GM19468 (cell line): Measurements from ENCODE around the gene AUTS2.

Source experiments
- ATAC-seq: cut with Tn5 transposase; IDR thresholded peaks from one replicate; pipeline ENCODE4 v1.9.1; 2021; ENCODE audit warnings: mild to moderate bottlenecking, moderate library complexity, moderate number of reproducible peaks; ENCODE audit not compliant: unreplicated experiment; ENCODE audit errors: extremely low read depth

AUTS2 gene

DNA sequence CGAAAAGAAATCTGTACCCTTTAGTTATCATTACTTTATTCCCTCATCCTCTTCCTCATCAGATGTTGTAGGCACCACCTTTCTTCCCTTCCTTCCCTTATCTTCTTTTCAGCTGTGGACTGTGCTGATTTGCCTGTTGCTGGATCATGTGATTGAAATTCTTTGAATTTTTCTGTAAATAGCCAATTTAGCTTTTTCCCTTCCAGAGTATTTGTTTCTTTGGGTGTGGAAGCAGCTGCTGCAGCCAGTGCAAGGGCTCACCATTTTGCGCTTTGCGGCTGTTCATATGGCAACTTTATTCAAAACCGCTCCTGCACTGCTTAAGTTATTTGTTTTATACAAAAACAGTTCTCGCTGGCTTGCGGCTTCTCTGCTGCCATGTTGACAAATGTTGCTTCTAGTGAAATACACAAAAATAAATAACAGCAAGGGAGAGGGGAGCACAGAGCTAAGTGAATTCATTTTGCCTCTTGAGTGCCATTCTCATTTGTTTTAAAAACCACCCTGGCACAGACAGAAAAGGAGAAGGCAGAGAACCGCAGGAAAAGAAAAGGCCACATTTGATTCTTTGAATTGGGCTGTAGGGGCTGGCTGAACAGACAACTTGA is 151.2 kb downstream of the AUTS2 start:
- no peak for ATAC-seq

GRCh38 chr7:69749994-69750393 is 151.7 kb downstream of the AUTS2 start:
- ATAC-seq: no peak

GRCh38 chr7:69751026-69751425 is 152.8 kb downstream of the AUTS2 start:
- ATAC-seq: no peak

- ATAC-seq: no peak
These were observed 155.7 kb downstream of the AUTS2 start for GRCh38 chr7:69753981-69754380.

DNA sequence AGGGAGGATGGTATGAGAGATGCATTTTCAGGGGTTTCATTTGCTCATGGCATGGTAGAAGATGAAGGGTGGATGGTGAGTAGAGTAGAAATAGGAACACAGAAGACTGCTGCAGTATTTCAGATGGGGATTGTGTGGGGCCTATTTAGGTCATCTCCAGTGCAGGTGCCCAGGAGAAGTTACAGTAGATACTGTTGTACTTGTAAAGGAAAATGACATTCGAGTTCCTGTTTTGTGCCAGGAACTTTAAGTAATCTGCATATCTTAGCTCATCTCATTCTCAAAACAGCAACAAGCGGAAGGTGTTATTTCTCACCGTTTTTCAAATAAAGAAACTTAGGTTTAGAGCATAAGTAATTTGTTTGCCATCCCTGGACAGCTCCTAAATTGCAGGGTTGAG is 156.2 kb downstream of the AUTS2 start:
- no peak for ATAC-seq

DNA sequence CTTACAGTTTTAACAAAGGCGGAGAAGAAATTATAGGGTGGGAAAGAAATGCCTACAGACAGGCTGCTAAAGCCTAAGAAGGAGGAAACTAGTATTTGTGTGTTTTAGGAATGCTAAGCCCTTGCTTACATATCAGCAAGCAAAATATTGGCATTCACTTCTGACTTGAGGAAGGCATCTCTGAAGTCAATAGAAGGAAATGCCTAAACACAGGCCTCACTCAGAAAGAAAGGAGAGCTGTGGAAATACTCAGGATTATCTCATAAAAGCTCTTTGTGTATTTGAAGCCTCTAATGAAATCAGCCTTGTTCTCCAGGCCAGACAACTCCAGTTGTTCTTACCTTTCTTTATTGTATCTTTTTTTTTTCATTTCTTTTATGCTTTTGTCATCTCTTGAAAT is 158.0 kb downstream of the AUTS2 start:
- no peak for ATAC-seq

GRCh38 chr7:69757528-69757927 is 159.3 kb downstream of the AUTS2 start:
- no peak for ATAC-seq

- ATAC-seq: no peak
These were observed 159.7 kb downstream of the AUTS2 start for GRCh38 chr7:69757981-69758430.

DNA sequence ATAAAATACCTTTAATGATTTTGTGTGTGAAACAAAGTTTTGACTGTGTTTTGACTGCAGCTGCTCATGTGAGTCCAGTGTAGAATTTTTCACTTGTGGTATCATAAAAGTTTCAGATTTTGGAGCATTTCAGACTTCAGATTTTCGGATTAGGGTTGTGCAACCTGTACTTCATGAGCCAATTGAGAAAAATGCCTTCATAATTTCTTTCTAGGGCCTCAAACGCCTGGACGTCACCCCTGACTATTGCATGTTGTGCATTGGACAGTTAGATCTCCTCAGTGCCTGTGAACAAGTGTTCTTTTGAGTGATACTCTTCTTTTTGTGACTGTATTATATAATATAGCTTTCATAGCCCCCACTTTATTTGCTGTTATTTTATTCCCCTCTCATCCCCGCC is 161.1 kb downstream of the AUTS2 start:
- ATAC-seq: no peak

- no peak for ATAC-seq
These were observed 163.1 kb downstream of the AUTS2 start for GRCh38 chr7:69761290-69761922.

DNA sequence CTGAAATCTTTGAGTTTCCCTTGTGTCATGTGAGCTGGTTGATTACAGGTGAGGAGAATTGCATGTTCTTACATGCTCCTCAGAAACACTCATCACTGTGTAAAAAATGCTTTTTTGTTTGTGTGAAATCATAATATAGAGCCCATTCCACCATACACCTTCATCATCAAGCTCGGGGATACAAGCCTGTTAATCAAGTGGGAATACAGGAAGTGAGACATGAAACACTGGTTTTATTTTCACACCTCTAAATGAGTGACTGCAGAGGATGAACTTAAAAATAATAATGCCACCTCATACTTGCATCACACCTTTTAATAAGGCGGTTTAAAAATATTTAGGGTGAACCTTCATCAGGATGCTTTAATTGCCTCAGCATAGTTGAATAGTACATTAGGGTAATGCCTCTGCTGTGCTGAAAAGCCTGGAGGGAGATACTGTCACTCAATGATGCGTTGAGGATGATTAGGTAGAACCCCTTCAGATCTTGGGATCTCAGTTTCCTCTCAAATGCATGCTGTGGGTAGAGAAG is 164.6 kb downstream of the AUTS2 start:
- no peak for ATAC-seq

- ATAC-seq: no peak
These were observed 165.2 kb downstream of the AUTS2 start for GRCh38 chr7:69763513-69763912.

DNA sequence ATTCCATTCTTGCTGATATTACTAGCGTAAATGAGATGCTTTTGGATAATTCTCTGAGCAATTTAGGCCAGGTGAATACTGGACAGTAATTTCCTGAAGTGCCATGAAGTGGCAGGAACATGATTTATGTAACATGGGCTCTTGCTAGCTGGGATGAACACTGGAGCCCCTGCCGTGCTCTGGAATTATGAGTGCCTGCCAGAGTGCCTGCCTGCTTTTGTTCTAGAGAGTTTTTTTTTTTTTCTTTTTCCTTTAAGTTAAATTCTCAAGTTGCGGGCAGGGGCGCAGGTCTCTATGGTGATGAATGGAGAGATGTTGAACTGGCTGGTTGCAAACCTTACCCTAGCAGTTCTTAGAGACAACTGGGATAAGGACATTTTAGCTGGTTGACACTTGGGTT is 165.9 kb downstream of the AUTS2 start:
- ATAC-seq: no peak

DNA sequence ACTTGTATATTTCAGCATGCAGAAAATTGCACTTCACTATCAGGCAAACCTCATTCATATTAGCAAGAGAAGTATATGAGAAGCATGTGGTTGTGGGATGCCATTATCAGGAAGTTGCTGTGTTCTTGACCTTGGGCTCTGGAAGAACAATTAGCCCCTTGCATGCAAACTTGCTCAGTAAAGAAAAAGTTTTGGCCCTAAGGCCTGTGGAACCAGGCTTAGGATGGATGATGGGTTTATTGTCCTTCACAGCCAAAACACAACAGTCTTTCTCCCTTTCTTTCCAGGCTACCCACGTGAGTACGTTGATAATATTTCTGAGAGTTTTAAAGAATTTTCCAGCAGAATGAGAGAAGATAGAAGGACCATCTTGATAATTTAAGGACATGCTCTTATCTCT is 166.4 kb downstream of the AUTS2 start:
- ATAC-seq: no peak

GRCh38 chr7:69765879-69766278 is 167.6 kb downstream of the AUTS2 start:
- no peak for ATAC-seq

DNA sequence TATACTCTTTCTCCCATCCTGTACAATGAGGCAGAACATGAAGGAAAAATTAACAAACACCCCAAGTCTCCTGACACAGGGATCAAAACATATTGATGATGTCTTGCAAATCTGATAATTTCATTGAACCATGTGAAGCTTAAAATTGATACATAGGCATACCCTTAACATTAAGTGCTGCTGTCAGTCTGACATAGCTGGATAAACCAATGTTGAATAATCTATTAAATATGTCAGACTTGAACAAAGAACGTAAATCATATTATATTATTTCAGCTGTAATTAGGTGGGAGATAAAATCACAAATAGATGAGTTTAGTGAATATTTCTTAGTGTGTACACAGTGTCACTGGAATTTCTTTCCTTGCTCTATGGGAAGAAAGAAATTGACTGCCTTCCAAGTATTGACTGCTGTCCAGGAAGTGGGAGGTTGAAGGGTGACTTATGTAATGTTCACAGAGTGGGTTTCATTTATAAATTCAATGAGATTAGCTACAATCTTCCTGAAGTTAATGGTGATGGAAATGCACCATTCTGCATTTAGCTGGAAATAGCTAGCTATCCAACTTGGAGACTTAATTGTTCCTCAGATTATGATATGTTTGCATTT is 170.8 kb downstream of the AUTS2 start:
- ATAC-seq: no peak

DNA sequence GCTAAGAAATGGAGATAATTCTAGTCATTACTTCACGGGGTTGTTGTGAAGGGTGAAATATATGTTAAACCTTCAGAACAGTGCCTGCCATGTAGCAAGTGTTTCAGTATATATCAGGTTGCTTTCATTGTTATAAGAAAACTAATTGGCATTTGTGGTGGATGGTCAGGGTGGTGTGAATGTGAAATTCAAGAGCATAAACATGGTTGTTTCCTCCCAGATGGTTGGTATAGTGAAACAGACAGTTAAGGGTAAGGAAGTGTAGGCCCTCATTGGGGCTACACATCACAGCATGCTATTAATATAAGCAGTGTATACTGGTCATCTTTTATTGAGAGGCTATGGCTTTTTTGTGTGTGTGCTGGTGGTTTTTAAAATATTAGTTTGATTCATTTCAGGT is 171.6 kb downstream of the AUTS2 start:
- ATAC-seq: no peak

GRCh38 chr7:69770613-69771012 is 172.3 kb downstream of the AUTS2 start:
- ATAC-seq: no peak

GRCh38 chr7:69772718-69773436 is 174.6 kb downstream of the AUTS2 start:
- ATAC-seq: no peak

- ATAC-seq: no peak
These were observed 175.4 kb downstream of the AUTS2 start for GRCh38 chr7:69773535-69774225.
